A673 (cell line): ENCODE measurements around the gene GIPC2.

Experiments used
- EZH2 ChIP-seq: fragments of 200-600 bp; sonication (generic); IDR thresholded peaks from 2 replicates; pipeline ENCODE4 v1.6.1; 2017; ENCODE audit warnings: borderline replicate concordance, low read depth, mild to moderate bottlenecking, mixed read lengths, antibody characterized with exemption, low read length; ENCODE audit not compliant: poor library complexity, severe bottlenecking
- TF ChIP-seq, protein P1 (sequence below): fragments of 300-800, 200-600 bp; sonication (generic); conservative IDR thresholded peaks from 2 replicates; pipeline ENCODE4 v1.5.1; 2017; ENCODE audit warnings: low read depth, mild to moderate bottlenecking, antibody characterized with exemption, low read length, moderate library complexity, mixed read lengths

DNA sequence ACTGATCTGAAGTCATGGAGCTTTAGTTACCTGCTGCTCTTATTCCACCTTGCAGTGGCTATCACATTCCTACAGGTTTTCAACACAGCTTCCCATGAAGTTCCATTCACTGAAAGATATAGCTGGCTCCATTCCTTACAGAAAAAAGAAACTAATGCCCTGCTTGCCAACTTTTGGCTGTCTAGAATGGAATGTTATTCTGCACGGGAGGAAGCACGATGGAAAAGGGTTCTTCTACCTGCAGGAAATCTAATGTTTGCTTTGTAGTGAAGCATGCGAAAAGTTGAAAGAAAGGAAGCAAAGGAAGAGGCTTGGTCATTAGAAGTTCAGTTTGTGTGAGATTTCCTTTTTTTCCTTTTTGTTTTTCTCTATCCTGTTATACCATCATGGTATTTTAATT lies 32.6 kb downstream of the GIPC2 start:
- TF ChIP-seq, protein P1, sequence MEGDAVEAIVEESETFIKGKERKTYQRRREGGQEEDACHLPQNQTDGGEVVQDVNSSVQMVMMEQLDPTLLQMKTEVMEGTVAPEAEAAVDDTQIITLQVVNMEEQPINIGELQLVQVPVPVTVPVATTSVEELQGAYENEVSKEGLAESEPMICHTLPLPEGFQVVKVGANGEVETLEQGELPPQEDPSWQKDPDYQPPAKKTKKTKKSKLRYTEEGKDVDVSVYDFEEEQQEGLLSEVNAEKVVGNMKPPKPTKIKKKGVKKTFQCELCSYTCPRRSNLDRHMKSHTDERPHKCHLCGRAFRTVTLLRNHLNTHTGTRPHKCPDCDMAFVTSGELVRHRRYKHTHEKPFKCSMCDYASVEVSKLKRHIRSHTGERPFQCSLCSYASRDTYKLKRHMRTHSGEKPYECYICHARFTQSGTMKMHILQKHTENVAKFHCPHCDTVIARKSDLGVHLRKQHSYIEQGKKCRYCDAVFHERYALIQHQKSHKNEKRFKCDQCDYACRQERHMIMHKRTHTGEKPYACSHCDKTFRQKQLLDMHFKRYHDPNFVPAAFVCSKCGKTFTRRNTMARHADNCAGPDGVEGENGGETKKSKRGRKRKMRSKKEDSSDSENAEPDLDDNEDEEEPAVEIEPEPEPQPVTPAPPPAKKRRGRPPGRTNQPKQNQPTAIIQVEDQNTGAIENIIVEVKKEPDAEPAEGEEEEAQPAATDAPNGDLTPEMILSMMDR: no peak
- TF ChIP-seq EZH2: no peak
